OCI-LY3 (cell line): Measurements from ENCODE around the gene PAK2.

Experiments
- H2AFZ ChIP-seq: fragments of 200-600, 300-600 bp; shearing (Covaris generic); 2 replicates; pipeline ENCODE4 v1.6.0; 2014; ENCODE audit warnings: antibody characterized with exemption, low read depth, low read length
- H3K27ac ChIP-seq: fragments of 200-600, 300-600 bp; sonication (generic); 2 replicates; pipeline ENCODE4 v1.5.1; 2014; ENCODE audit warnings: mild to moderate bottlenecking, low read length, moderate library complexity, mixed read lengths
- H3K27me3 ChIP-seq: fragments of 200-600, 300-600 bp; sonication (generic); 2 replicates; pipeline ENCODE4 v1.6.1; 2014; ENCODE audit warnings: low read depth, low read length, mixed read lengths
- H3K36me3 ChIP-seq: fragments of 200-600, 300-600 bp; sonication (generic); replicated peaks from 2 replicates; pipeline ENCODE3; 2014; ENCODE audit warnings: low read depth, low read length, mixed read lengths
- H3K4me1 ChIP-seq: fragments of 300-600, 200-600 bp; sonication (generic); 2 replicates; pipeline ENCODE4 v1.6.1; 2014; ENCODE audit warnings: low read length, mixed read lengths
- H3K4me2 ChIP-seq: fragments of 200-600, 300-600 bp; sonication (generic); 2 replicates; pipeline ENCODE4 v1.6.1; 2014; ENCODE audit warnings: low read length, mixed read lengths
- H3K4me3 ChIP-seq: fragments of 300-600, 200-600 bp; sonication (generic); 2 replicates; pipeline ENCODE4 v1.5.1; 2014; ENCODE audit warnings: antibody characterized with exemption, mild to moderate bottlenecking, low read length, moderate library complexity
- H3K79me2 ChIP-seq: fragments of 300-600, 200-600 bp; shearing (Covaris generic); 2 replicates; pipeline ENCODE4 v1.6.1; 2014; ENCODE audit warnings: mild to moderate bottlenecking, low read length, mixed read lengths
- H3K9ac ChIP-seq: fragments of 300-600, 200-600 bp; shearing (Covaris generic); 2 replicates; pipeline ENCODE4 v1.6.0; 2014; ENCODE audit warnings: mild to moderate bottlenecking, low read length, moderate library complexity
- H3K9me3 ChIP-seq: fragments of 200-600, 300-600 bp; shearing (Covaris generic); 2 replicates; pipeline ENCODE4 v1.6.1; 2014; ENCODE audit warnings: low read length, mixed read lengths; ENCODE audit not compliant: insufficient read depth
- H4K20me1 ChIP-seq: fragments of 200-600, 300-600 bp; sonication (generic); 2 replicates; pipeline ENCODE4 v1.6.1; 2016; ENCODE audit warnings: low read length, mixed read lengths; ENCODE audit not compliant: insufficient read depth
- CTCF ChIP-seq: fragments of 200-600, 300-600 bp; sonication (generic); IDR thresholded peaks from 2 replicates; pipeline ENCODE4 v1.5.1; 2014; ENCODE audit warnings: antibody characterized with exemption, low read length, low read depth
- EZH2phosphoT487 ChIP-seq: fragments of 200-600 bp; shearing (Covaris generic); IDR thresholded peaks from 2 replicates; pipeline ENCODE4 v1.6.1; 2018; ENCODE audit warnings: antibody characterized with exemption, mixed run types, low read depth

PAK2 gene

GRCh38 chr3:196772897-196773296 lies 33.2 kb downstream of the PAK2 start:
- H3K79me2 ChIP-seq: peaks cover 99% of the 10 kb centered on the region
- H3K4me1 ChIP-seq: peaks cover 25% of the 10 kb centered on the region
- no peak overlapping the region for H2AFZ ChIP-seq
- H3K4me3 ChIP-seq: no peak overlapping the region
- H3K27ac ChIP-seq: no peak overlapping the region
- peaks cover 84% of the 10 kb centered on the region for H4K20me1 ChIP-seq
- no peaks in the 10 kb centered on the region for H3K27me3 ChIP-seq
- no peak for TF ChIP-seq EZH2phosphoT487
- TF ChIP-seq CTCF: no peak
- no peak overlapping the region for H3K4me2 ChIP-seq
- H3K9ac ChIP-seq: no peak overlapping the region
- H3K36me3 ChIP-seq: peaks cover 23% of the 10 kb centered on the region
- no peaks in the 10 kb centered on the region for H3K9me3 ChIP-seq

DNA sequence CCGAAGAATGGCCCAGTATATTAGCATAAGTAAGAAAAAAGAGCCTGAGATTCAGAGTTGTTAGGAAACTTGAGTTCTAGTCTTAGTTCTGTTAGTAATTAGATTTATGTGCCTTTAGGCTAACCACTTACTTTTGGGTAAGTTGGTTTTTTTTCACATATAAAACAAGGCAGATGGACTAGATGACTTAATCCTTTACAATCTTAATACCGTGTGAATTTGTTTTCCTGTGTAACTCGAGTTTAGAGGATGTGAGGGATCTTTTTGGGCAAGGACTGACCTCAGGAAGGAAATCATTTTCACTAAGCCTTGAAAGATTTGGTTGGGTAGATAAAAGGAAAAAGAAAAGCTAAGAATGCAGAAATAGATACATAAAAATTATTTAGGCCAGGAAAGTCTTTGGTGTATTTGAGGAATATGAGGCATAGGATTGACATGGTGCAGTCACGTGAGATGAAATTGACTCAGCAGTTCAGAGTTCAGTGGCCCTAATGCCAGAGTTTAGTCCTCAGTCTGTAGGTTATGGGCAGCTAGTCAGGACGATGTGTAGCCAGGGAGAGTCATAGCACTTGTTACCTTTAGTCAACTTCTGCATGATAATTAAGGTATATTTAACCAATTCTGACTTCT lies 34.6 kb downstream of the PAK2 start:
- Histone ChIP-seq H3K36me3 (peaks cover 36% of the 10 kb centered on the region), H3K27me3 (no peaks in the 10 kb centered on the region), H3K9ac (no peak overlapping the region), H3K4me3 (no peak overlapping the region), H3K9me3 (peaks cover 5% of the 10 kb centered on the region; the same call in 1 of the 2 replicates), H2AFZ (no peak overlapping the region), H3K27ac (no peak overlapping the region), H3K79me2 (peaks cover 99% of the 10 kb centered on the region), H4K20me1 (peaks cover 87% of the 10 kb centered on the region), H3K4me1 (peaks cover 25% of the 10 kb centered on the region), H3K4me2 (no peak overlapping the region)
- TF ChIP-seq EZH2phosphoT487 (no peak), CTCF (no peak)

DNA sequence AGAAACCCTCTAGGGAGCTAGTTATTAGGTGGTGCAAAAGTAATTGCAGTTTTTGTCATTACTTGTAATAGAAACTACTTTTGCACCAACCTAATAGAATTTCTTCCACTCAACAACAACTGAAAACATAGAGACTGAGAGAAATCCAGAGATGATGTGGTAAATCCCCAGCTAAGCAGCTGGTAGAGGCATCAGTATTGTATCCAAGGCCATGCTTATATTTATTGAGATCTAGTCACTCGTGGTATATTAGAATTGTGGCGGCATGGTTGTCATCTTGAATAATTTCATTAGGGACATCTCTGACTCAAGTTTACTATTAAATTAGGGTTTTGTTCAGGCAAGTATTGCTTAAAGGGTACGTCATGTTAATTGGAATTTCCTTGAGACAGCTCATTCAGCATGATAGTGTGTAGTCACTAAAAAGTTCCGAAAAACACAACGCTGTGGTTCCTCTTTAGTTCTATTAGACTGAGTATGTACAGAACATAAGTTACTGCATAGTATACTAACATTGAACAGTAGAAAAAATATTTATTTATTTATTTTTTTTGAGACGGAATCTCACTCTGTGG lies 35.3 kb downstream of the PAK2 start:
- Histone ChIP-seq H4K20me1 (peaks cover 86% of the 10 kb centered on the region), H3K36me3 (peaks cover 42% of the 10 kb centered on the region), H2AFZ (no peak overlapping the region), H3K4me1 (peaks cover 25% of the 10 kb centered on the region), H3K27me3 (no peaks in the 10 kb centered on the region), H3K4me3 (no peak overlapping the region), H3K4me2 (no peak overlapping the region), H3K9me3 (peaks cover 7% of the 10 kb centered on the region), H3K27ac (no peak overlapping the region), H3K79me2 (peaks cover 99% of the 10 kb centered on the region), H3K9ac (no peak overlapping the region)
- TF ChIP-seq EZH2phosphoT487 (no peak), CTCF (no peak)

- H3K79me2 ChIP-seq: peaks cover 99% of the 10 kb centered on the region
- H3K36me3 ChIP-seq: peaks cover 47% of the 10 kb centered on the region
- no peak for TF ChIP-seq CTCF
- no peak for TF ChIP-seq EZH2phosphoT487
- H3K4me2 ChIP-seq: no peak overlapping the region
- H3K4me3 ChIP-seq: no peak overlapping the region
- peaks cover 11% of the 10 kb centered on the region for H3K9me3 ChIP-seq
- H2AFZ ChIP-seq: no peak overlapping the region
- no peak overlapping the region for H3K9ac ChIP-seq
- H4K20me1 ChIP-seq: peaks cover 82% of the 10 kb centered on the region
- H3K4me1 ChIP-seq: peaks cover 25% of the 10 kb centered on the region
- no peak overlapping the region for H3K27ac ChIP-seq
- H3K27me3 ChIP-seq: no peaks in the 10 kb centered on the region
Measured at GRCh38 chr3:196775938-196776337, 36.3 kb downstream of the PAK2 start.
